SK-N-SH treated with all-trans-retinoic acid at 6 μM for 48 hours (cell line): ENCODE measurements around the gene TMEM132D.

Source experiments
- ARNTL ChIP-seq: fragments of 450-650 bp; formaldehyde crosslinking; IDR thresholded peaks from 2 replicates; pipeline ENCODE4 v1.5.0; 2020; ENCODE audit warnings: low read depth, mild to moderate bottlenecking, moderate library complexity, borderline replicate concordance
- CSDC2 ChIP-seq: fragments of 250-450 bp; sonication (Bioruptor Pico); IDR thresholded peaks from 2 replicates; pipeline ENCODE4 v1.5.0; 2020; ENCODE audit warnings: mild to moderate bottlenecking, moderate library complexity
- ESRRG ChIP-seq: fragments of 250-450 bp; sonication (Bioruptor Pico); IDR thresholded peaks from 2 replicates; pipeline ENCODE4 v1.6.1; 2021; ENCODE audit warnings: mild to moderate bottlenecking
- GLIS3 ChIP-seq: fragments of 250-450 bp; sonication (Bioruptor Pico); IDR thresholded peaks from 2 replicates; pipeline ENCODE4 v1.5.0; 2020; ENCODE audit warnings: mild to moderate bottlenecking, moderate library complexity
- SNAI2 ChIP-seq: fragments of 250-450 bp; sonication (Bioruptor Pico); IDR thresholded peaks from 2 replicates; pipeline ENCODE4 v1.5.0; 2020; ENCODE audit warnings: mild to moderate bottlenecking, moderate library complexity
- TCF4 ChIP-seq: fragments of 250-450 bp; sonication (Bioruptor Pico); IDR thresholded peaks from 2 replicates; pipeline ENCODE4 v1.8.0; 2021; ENCODE audit warnings: mild to moderate bottlenecking, moderate library complexity, borderline replicate concordance
- ZC3H10 ChIP-seq: fragments of 250-450 bp; sonication (Bioruptor Pico); IDR thresholded peaks from 2 replicates; pipeline ENCODE4 v1.5.1; 2021; ENCODE audit warnings: mild to moderate bottlenecking, moderate library complexity
- ZFP3 ChIP-seq: fragments of 250-450 bp; sonication (Bioruptor Pico); IDR thresholded peaks from 2 replicates; pipeline ENCODE4 v1.5.0; 2020; ENCODE audit warnings: mild to moderate bottlenecking, moderate library complexity
- ZFP30 ChIP-seq: fragments of 450-650 bp; formaldehyde crosslinking; IDR thresholded peaks from 2 replicates; pipeline ENCODE4 v1.5.0; 2022; ENCODE audit warnings: mild to moderate bottlenecking, moderate library complexity
- ZNF565 ChIP-seq: fragments of 450-650 bp; formaldehyde crosslinking; conservative IDR thresholded peaks from 2 replicates; pipeline ENCODE4 v1.5.0; 2020; ENCODE audit warnings: low read depth, mild to moderate bottlenecking, moderate library complexity
- TF ChIP-seq, protein P1 (sequence below): fragments of 250-450 bp; sonication (Bioruptor Pico); IDR thresholded peaks from 2 replicates; pipeline ENCODE4 v1.5.1; 2020; ENCODE audit warnings: low read depth, mild to moderate bottlenecking, moderate library complexity
- TF ChIP-seq, protein P2 (sequence below): fragments of 250-450 bp; sonication (Bioruptor Pico); IDR thresholded peaks from 2 replicates; pipeline ENCODE4 v1.5.0; 2020; ENCODE audit warnings: mild to moderate bottlenecking, moderate library complexity

DNA sequence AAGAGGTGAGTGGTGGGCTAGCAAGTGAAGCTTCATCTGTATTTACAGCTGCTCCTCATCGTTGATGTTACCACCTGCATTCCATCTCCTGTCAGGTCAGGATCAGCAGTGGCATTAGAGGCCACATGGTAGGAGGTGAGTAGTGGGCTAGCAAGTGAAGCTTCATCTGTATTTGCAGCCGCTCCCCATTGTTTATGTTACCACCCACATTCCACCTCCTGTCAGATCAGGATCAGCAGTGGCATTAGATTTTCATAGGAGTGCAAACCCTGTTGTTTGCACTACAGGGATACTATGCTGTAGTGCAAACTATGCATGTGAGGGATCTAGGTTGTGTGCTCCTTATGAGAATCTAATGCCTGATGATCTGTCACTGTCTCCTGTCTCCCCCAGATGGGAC, 531.5 kb downstream of the TMEM132D start:
- TF ChIP-seq GLIS3 (CRISPR knock-in tag), result no peak
- TF ChIP-seq SNAI2, result no peak
- TF ChIP-seq, protein P1, sequence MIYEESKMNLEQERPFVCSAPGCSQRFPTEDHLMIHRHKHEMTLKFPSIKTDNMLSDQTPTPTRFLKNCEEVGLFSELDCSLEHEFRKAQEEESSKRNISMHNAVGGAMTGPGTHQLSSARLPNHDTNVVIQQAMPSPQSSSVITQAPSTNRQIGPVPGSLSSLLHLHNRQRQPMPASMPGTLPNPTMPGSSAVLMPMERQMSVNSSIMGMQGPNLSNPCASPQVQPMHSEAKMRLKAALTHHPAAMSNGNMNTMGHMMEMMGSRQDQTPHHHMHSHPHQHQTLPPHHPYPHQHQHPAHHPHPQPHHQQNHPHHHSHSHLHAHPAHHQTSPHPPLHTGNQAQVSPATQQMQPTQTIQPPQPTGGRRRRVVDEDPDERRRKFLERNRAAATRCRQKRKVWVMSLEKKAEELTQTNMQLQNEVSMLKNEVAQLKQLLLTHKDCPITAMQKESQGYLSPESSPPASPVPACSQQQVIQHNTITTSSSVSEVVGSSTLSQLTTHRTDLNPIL (CRISPR knock-in tag), result no peak
- no peak for TF ChIP-seq ZFP30 (CRISPR knock-in tag)
- no peak for TF ChIP-seq ZC3H10
- no peak for TF ChIP-seq TCF4 (CRISPR knock-in tag)
- TF ChIP-seq ZFP3, result no peak
- TF ChIP-seq ZNF565 (CRISPR knock-in tag), result no peak
- TF ChIP-seq, protein P2, sequence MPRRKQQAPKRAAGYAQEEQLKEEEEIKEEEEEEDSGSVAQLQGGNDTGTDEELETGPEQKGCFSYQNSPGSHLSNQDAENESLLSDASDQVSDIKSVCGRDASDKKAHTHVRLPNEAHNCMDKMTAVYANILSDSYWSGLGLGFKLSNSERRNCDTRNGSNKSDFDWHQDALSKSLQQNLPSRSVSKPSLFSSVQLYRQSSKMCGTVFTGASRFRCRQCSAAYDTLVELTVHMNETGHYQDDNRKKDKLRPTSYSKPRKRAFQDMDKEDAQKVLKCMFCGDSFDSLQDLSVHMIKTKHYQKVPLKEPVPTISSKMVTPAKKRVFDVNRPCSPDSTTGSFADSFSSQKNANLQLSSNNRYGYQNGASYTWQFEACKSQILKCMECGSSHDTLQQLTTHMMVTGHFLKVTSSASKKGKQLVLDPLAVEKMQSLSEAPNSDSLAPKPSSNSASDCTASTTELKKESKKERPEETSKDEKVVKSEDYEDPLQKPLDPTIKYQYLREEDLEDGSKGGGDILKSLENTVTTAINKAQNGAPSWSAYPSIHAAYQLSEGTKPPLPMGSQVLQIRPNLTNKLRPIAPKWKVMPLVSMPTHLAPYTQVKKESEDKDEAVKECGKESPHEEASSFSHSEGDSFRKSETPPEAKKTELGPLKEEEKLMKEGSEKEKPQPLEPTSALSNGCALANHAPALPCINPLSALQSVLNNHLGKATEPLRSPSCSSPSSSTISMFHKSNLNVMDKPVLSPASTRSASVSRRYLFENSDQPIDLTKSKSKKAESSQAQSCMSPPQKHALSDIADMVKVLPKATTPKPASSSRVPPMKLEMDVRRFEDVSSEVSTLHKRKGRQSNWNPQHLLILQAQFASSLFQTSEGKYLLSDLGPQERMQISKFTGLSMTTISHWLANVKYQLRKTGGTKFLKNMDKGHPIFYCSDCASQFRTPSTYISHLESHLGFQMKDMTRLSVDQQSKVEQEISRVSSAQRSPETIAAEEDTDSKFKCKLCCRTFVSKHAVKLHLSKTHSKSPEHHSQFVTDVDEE (CRISPR knock-in tag), result no peak
- no peak for TF ChIP-seq CSDC2 (CRISPR knock-in tag)
- no peak for TF ChIP-seq ARNTL
- no peak for TF ChIP-seq ESRRG (CRISPR knock-in tag)
